ENCODE measurements around the gene CEACAM1.
"Not testable (repeated sequence)": the region's sequence is repeated elsewhere in the genome, so short reads cannot be mapped to it uniquely, and the experiment has no call there.

DNA sequence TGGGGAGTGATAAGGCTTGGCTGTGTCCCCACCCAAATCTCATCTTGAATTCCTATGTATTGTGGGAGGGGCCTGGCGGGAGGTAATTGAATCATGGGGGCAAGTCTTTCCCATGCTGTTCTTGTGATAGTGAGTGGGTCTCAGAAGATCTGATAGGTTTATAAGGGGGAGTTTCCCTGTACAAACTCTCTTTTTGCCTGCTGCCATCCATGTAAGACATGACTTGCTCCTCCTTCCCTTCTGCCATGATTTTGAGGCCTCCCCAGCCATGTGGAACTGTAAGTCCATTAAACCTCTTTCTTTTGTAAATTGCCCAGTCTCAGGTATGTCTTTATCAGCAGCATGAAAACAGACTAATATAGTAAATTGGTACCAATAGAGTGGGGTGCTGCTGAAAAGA is 20.8 kb upstream of the CEACAM1 start:
- TF ChIP-seq, protein P1, sequence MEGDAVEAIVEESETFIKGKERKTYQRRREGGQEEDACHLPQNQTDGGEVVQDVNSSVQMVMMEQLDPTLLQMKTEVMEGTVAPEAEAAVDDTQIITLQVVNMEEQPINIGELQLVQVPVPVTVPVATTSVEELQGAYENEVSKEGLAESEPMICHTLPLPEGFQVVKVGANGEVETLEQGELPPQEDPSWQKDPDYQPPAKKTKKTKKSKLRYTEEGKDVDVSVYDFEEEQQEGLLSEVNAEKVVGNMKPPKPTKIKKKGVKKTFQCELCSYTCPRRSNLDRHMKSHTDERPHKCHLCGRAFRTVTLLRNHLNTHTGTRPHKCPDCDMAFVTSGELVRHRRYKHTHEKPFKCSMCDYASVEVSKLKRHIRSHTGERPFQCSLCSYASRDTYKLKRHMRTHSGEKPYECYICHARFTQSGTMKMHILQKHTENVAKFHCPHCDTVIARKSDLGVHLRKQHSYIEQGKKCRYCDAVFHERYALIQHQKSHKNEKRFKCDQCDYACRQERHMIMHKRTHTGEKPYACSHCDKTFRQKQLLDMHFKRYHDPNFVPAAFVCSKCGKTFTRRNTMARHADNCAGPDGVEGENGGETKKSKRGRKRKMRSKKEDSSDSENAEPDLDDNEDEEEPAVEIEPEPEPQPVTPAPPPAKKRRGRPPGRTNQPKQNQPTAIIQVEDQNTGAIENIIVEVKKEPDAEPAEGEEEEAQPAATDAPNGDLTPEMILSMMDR (IDR thresholded peaks at IDR 0.05), result not testable (repeated sequence)
- not testable (repeated sequence) for TF ChIP-seq POLR2A (IDR thresholded peaks at IDR 0.05)
